Stomach (tissue), 4 donors: Measurements from ENCODE around the gene NTRK3.

Experiments
- CTCF ChIP-seq, 7 experiments: fragments of 450-650 bp in 4 of 7; fragments of 200-600 bp in 3 of 7; sonication (generic) in 3 of 7; IDR thresholded peaks; one replicate each; pipeline ENCODE4 v1.5.1; 2016 to 2019; ENCODE audit warnings: antibody characterized with exemption in 7 of 7, control low read depth in 2 of 7, mild to moderate bottlenecking in 1 of 7
- POLR2A ChIP-seq, 4 donors: fragments of 450-650 bp; IDR thresholded peaks; one replicate each; pipeline ENCODE4 v1.6.1; 2016; ENCODE audit warnings: antibody characterized with exemption in 4 of 4, control low read depth in 2 of 4, mild to moderate bottlenecking in 1 of 4, moderate library complexity in 1 of 4

DNA sequence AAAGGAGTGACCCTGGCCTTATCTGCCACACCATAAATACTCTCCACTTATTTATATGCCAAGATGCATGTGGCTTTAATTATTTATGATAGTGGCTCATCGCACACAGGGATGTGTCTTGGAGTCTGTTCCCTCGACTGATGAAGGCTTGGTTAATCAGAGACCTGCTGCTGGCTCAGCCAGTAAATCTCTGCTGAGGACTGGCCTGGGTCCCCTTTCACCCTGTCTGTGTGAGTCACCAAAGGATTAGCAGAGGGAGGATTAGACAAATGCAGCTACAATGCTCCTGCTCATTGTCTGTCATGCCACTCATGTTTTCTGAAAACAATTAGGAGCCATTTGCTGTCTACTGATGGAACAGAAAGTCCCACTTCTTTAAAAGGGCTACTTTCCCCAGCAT, 226.8 kb downstream of the NTRK3 start:
- TF ChIP-seq CTCF (IDR thresholded peaks at IDR 0.05) (no peak), POLR2A (IDR thresholded peaks at IDR 0.05) (no peak)
